Measurements from ENCODE around the gene RPRD1B.

RPRD1B gene

GRCh38 chr20:38036366-38036765 is 2.8 kb downstream of the RPRD1B start:
- DNase-seq (ENCODE audit: low read depth), result no peak

- DNase-seq (ENCODE audit: low read depth), result no peak
Measured at GRCh38 chr20:38040276-38040675, 6.7 kb downstream of the RPRD1B start.

GRCh38 chr20:38043512-38044300 is 10.2 kb downstream of the RPRD1B start:
- DNase-seq (ENCODE audit: low read depth), result peak; percentile 23

DNA sequence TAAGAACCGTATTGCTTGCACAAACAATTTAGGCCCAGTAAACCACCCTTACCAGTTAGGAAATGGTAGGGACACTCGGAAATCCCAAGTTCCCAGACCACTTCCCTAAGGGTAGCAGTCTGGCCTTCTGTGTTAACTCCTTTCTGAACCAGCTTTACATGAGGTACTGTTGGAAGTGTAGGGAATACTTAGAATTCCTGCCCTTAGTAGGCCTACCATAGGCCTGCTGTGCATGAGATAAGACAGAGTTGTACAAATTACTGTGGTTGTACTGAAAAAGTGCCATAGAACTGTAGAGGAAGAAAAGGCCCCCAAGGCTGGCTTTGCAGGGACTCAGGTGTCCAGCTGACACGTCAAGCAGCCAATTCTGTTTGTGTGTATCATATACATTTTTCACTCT is 11.1 kb downstream of the RPRD1B start:
- DNase-seq (ENCODE audit: low read depth), result no peak

DNA sequence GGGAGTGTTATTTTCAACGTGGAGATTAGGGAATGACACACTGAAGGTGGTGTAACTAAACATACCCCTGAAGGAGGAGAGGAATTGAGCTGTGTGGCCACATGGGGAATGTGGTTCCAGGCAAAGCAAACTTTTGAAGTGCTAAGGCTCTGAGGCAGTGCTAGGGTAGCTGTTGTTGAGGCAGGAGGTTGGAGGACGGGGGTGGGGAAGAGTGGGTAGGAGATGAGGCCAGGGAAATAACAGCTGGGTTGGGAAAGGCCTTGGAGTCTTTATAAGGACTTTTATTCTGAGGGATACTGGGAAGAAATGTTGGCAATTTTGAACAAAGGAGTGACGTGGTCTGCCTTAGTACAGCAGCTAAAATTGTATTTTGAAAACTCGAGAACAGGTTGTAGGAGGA is 13.0 kb downstream of the RPRD1B start:
- no peak for DNase-seq (ENCODE audit: low read depth)

DNA sequence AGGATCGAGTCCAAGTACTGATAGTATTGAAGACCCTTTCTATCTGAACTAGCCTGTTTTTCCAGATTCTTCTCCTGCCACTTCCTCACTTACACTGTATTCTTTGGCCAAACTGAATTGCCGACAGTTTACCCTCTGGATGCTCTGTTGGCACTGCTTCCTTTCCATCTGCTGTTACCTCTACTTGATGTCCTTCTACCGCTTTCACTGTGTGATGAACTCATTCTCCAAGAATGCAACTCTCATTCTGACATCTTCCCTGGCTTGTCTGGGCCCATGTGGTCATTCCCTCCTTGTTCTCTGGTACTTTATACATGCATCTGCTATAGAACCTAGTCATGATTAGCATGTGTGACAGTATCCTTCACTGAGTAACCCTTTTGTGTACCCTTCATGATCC is 16.3 kb downstream of the RPRD1B start:
- DNase-seq (ENCODE audit: low read depth), result no peak

- no peak for DNase-seq (ENCODE audit: low read depth)
Measured at GRCh38 chr20:38050686-38051085, 17.1 kb downstream of the RPRD1B start.

DNA sequence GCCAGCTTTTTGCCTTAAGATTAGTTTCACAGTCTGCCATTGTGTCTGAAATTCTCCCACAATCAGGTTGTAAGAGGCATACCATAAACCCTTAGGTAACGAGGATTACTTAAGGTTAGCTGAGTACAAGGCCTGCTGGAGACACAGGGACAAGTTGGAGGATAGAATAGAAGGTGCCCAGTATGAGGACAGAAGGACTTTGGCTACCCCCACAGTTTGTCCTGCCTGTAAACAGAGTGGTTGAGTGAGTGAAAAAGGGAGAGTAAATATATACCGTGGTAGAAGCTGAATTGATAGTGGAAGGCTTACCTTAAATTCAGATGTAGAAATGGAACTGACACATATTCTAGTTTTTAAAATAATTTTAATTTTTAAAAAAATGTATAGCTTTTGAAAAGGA is 19.3 kb downstream of the RPRD1B start:
- no peak for DNase-seq (ENCODE audit: low read depth)

DNA sequence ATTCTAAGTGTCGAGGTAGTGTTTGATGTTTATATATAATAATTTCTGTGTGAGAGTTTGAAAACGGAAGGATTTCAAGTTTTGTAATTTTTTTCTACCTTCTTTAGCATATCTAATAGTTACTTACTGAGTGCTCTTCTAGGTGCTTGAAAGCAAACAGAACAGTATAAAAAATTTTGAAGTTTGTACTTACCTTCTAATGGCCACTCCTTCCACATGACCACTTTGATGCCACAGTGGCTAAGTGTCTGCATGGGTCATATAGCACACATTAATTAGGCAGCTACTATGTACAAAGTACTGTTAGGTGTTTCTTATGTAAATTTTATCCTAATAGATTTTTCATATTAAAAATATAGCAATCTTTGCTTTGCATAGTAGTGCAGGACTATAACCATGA is 21.1 kb downstream of the RPRD1B start:
- DNase-seq (ENCODE audit: low read depth), result no peak

- DNase-seq (ENCODE audit: low read depth), result no peak
Measured at GRCh38 chr20:38055294-38055693, 21.7 kb downstream of the RPRD1B start.

DNA sequence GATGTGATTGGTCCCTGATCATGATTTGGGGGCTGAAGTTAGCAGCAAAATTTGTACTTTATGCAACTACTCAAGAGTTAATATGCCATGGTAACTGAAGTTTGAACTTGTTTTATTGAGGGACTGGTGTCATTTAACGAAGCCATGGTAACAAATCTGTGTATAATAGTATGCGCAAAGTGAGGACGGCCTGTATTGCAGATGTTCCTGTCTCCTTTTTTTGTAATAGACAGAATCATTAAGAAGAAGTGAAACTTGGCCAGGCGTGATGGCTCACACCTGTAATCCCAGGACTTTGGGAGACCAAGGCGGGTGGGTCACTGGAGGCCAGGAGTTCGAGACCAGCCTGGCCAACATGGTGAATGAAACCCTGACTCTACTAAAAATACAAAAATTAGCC is 22.3 kb downstream of the RPRD1B start:
- DNase-seq (ENCODE audit: low read depth), result no peak

GRCh38 chr20:38057351-38057972 is 23.9 kb downstream of the RPRD1B start:
- peak; percentile 50 for DNase-seq (ENCODE audit: low read depth)

DNA sequence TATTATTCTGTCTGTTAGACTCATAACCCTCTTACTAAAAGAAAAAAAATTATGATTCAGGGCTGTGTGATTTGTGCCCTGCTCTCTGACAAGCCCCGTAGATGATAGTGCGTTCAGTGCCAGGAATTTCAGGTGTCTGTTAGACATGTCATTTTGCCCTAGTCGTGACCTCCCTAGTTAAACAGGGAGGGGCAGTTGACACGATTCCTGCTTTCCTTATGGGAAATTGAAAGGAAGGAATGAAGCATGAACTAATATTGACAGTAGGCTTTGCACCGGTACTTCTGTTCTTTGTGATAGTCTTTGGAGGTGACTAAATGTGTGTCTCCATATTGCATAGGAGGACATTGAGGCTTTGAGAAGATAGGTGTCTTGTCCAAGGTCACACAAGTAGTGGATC is 26.3 kb downstream of the RPRD1B start:
- DNase-seq (ENCODE audit: low read depth), result no peak

- no peak for DNase-seq (ENCODE audit: low read depth)
Measured at GRCh38 chr20:38060536-38060935, 27.0 kb downstream of the RPRD1B start.

- DNase-seq (ENCODE audit: low read depth), result no peak
Measured at GRCh38 chr20:38061109-38061508, 27.6 kb downstream of the RPRD1B start.

- no peak for DNase-seq (ENCODE audit: low read depth)
Measured at GRCh38 chr20:38062890-38063289, 29.3 kb downstream of the RPRD1B start.

- DNase-seq (ENCODE audit: low read depth), result no peak
Measured at GRCh38 chr20:38063911-38064530, 30.5 kb downstream of the RPRD1B start.

DNA sequence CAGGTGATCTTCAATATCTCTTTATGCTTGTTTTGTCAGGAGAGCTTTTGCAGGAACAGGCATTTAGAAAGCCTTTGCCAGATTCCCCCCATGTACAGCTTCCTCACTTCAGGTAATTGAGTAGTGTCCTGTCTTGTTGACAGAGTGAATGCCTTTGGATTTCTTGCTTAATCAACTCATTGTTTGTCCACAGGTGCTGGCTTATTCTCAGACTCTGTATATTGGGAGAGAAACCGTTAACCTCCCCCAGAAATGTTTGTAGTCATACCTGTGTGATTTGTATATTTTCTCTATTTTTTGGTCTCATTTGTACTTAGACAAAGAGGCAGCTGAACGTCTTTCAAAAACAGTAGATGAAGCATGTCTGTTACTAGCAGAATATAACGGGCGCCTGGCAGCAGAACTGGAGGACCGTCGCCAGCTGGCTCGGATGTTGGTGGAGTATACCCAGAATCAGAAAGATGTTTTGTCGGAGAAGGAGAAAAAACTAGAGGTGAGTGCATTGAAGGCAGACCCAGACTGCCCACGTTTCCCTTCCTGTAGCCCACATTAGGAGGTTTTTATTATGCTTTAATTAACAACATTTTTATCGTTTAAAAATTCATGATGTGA is 32.3 kb downstream of the RPRD1B start:
- no peak for DNase-seq (ENCODE audit: low read depth)

DNA sequence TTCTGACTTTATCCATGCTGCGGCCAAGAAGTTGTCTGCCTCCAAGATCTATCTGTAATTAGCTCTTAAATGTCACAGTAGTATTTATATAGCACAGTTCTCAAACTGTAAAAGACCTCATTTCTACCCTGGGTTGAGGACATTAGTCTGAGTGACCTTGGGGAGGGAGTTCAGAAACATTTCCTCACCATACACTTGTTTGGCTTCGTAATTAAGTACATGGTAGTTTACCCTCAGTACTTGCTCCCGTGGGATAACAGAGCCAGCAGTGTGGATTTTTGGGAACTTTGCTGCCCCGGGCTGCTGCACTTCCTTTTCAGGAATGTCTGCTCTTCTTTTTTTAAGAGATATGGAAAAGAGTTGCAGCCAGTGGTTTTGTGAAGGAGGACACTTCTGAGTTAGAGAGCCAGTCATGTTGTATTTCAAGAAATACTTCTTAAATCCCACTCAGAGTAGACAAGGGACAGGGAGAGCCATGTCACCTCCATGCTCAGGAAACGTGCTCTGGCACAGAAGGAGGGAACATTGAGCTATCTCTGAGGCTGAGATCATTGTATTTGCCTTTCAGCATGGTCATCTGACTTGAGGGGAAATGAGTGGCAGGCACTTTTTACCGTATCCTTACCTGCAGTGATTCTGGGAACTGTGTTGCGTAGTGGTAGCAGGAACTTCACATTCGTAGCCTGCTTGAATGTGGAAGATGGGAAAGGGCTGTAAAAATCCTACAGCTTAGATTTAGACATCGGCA is 33.6 kb downstream of the RPRD1B start:
- DNase-seq (ENCODE audit: low read depth), result no peak

DNA sequence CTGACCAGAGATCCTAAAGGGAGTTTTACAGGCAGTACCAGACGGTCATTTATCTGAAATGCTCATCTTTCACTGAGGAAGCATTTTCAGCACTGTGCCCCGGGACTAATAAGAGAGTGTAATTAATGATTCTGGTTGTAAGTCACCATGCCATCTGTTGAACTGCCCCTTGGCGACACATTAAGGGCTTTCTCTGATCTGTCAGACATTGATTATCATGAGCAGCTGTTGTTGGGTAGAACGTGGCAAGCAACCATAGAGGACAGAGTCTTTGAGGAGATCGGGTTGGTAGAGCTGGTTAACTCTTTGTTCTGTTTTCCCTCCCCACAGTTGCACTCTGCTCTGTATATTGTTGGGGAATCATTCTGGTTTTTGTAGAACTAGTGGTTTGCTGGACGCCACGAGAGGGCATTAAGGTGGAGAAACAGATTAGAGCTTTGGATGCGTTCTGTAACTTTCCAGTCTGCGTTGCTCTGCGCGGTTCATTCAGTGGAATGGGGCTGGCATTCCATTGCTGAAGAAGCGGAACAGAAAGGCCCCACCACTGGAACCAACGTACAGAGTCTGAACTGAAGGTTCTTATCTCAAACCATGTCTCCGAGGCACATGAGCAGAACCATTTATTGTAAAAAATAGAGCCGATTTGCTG is 34.3 kb downstream of the RPRD1B start:
- DNase-seq (ENCODE audit: low read depth), result no peak

DNA sequence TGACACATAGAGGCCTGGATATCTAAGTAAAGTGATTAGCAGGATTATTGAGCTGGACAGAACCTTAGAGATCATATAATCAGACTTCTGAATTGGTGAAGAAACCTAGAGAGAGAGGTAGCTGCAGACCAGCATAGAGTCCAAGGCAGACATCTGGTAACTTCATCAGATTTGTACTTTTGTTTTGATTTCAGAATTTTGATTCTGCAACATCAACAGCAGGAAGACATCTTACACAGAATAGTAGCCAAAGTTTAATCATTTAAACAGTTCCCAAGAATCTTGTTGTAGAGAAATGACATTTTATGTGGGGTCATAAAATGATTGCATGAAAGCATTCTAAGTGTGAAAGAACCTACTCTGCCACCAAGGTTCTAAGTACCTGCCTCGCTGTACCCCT is 39.4 kb downstream of the RPRD1B start:
- DNase-seq (ENCODE audit: low read depth), result no peak

Measured in stimulated activated CD4-positive, alpha-beta T cell treated with anti-CD3 and anti-CD28 coated beads, Interleukin-2, amount 100 ng/mL, for 4 hours (primary cell).